ENCODE results near the gene ZDHHC9. TPM values are rescaled to one million over a fixed set of nuclear protein-coding genes. Genes with fewer than 3 reads are reported as not detected.

Gene ZDHHC9
- total and polyA plus RNA-seq, 8 donors: 34.3 to 89.2 (median 38.4) TPM

GRCh38 chrX:129779747-129780146 lies 63.9 kb downstream of the ZDHHC9 start, which contains the start of gene SASH3:
Gene SASH3 (plus strand): TSS chrX:129779949. CDS start chrX:129780098, 149 bp downstream.
- Histone ChIP-seq H3K4me3 (peak within 1 kb of the TSS; percentile 4 to 56), H3K9me3 (no peaks in the 10 kb centered on the region), H3K27me3 (no peaks in the 10 kb centered on the region), H3K36me3 (no peaks in the 10 kb centered on the region), H3K27ac (peak within 1 kb of the TSS; percentile 39 to 92), H3K4me1 (peaks cover 0 to 24% of the 10 kb centered on the region in 2 donors)
- no peak for TF ChIP-seq CTCF (IDR thresholded peaks at IDR 0.05)
- intact Hi-C loops (cut with DNase I): no loop called here
- DNase-seq (peak in 2 of 4 donors; percentile 79 to 90), ATAC-seq (peak; percentile 45)

- TF ChIP-seq CTCF (IDR thresholded peaks at IDR 0.05): no peak
- H3K27me3 ChIP-seq: no peaks in the 10 kb centered on the region
- peak overlapping the region in 1 of 2 donors; percentile 56 for H3K4me3 ChIP-seq
- ATAC-seq (no peak), DNase-seq (no peak)
- H3K27ac ChIP-seq: peak overlapping the region in 1 of 2 donors; percentile 92
- H3K4me1 ChIP-seq: peaks cover 0 to 24% of the 10 kb centered on the region in 2 donors
- intact Hi-C loops (cut with DNase I): no loop called here
- no peaks in the 10 kb centered on the region for H3K9me3 ChIP-seq
- H3K36me3 ChIP-seq: no peaks in the 10 kb centered on the region
These were observed 64.5 kb downstream of the ZDHHC9 start for GRCh38 chrX:129779086-129779672.

- peak overlapping the region in 1 of 2 donors; percentile 13 for H3K4me3 ChIP-seq
- ATAC-seq: peak; percentile 67
- peak; percentile 15 to 89 (median 56) for DNase-seq
These were observed 66.3 kb downstream of the ZDHHC9 start for GRCh38 chrX:129777218-129778030.

GRCh38 chrX:129773649-129774458 lies 69.8 kb downstream of the ZDHHC9 start:
- no peak for TF ChIP-seq CTCF (IDR thresholded peaks at IDR 0.05)
- no peak overlapping the region for H3K4me3 ChIP-seq
- no peak for DNase-seq
- H3K9me3 ChIP-seq: no peaks in the 10 kb centered on the region
- peaks cover 0 to 33% of the 10 kb centered on the region in 2 donors for H3K4me1 ChIP-seq
- H3K27me3 ChIP-seq: no peaks in the 10 kb centered on the region
- H3K27ac ChIP-seq: peak overlapping the region in 1 of 2 donors; percentile 89
- no peaks in the 10 kb centered on the region for H3K36me3 ChIP-seq
- intact Hi-C loops (cut with DNase I): no loop called here
- ATAC-seq: no peak

More at GRCh38 chrX:129777218-129778030, 66.3 kb downstream of the ZDHHC9 start:
- Histone ChIP-seq H3K27ac (peak overlapping the region; percentile 61 to 92), H3K9me3 (no peaks in the 10 kb centered on the region), H3K36me3 (no peaks in the 10 kb centered on the region), H3K4me1 (peaks cover 0 to 29% of the 10 kb centered on the region in 2 donors), H3K27me3 (no peaks in the 10 kb centered on the region)
- intact Hi-C loops (cut with DNase I): no loop called here
- TF ChIP-seq CTCF (IDR thresholded peaks at IDR 0.05): no peak

All from left lung (tissue), 10 donors.